Mesendoderm (in vitro differentiated cells): ENCODE data around the gene TEK.
"Not testable (repeated sequence)": the region's sequence is repeated elsewhere in the genome, so short reads cannot be mapped to it uniquely, and the experiment has no call there.

ENCODE experiments used
- DNase-seq: peaks from one replicate; pipeline ENCODE4 v3.0.0; 2013
- H2AK5ac ChIP-seq: 2 replicates; pipeline ENCODE4 v1.6.1; 2013; ENCODE audit warnings: low read length, inconsistent platforms
- H2BK120ac ChIP-seq: 2 replicates; pipeline ENCODE4 v1.6.1; 2013; ENCODE audit warnings: low read depth, mild to moderate bottlenecking, low read length, moderate library complexity, mixed read lengths
- H2BK15ac ChIP-seq: replicated peaks from 2 replicates; pipeline ENCODE4 v1.6.1; 2013; ENCODE audit warnings: low read depth, mild to moderate bottlenecking, moderate library complexity
- H2BK5ac ChIP-seq: 2 replicates; pipeline ENCODE4 v1.6.1; 2013; ENCODE audit warnings: low read length, inconsistent platforms
- H3K18ac ChIP-seq: 2 replicates; pipeline ENCODE4 v1.6.1; 2013; ENCODE audit warnings: mild to moderate bottlenecking, low read length, mixed read lengths
- H3K23ac ChIP-seq: one replicate; pipeline ENCODE4 v1.6.1; 2013; ENCODE audit warnings: low read length
- H3K27ac ChIP-seq: 2 replicates; pipeline ENCODE4 v1.5.1; 2013; ENCODE audit warnings: low read depth, mild to moderate bottlenecking, inconsistent platforms, low read length, moderate library complexity
- H3K27me3 ChIP-seq: 2 replicates; pipeline ENCODE4 v1.6.1; 2013; ENCODE audit warnings: low read length, control low read depth, mild to moderate bottlenecking, inconsistent platforms; ENCODE audit not compliant: insufficient read depth, poor library complexity
- H3K36me3 ChIP-seq: 2 replicates; pipeline ENCODE4 v1.6.1; 2013; ENCODE audit warnings: low read length, inconsistent platforms; ENCODE audit not compliant: control insufficient read depth, insufficient read depth
- H3K4ac ChIP-seq: one replicate; pipeline ENCODE4 v1.6.1; 2013; ENCODE audit warnings: low read depth, mild to moderate bottlenecking, low read length, moderate library complexity
- H3K4me1 ChIP-seq: 2 replicates; pipeline ENCODE4 v1.6.1; 2013; ENCODE audit warnings: low read depth, low read length, inconsistent platforms; ENCODE audit not compliant: control insufficient read depth
- H3K4me2 ChIP-seq: 2 replicates; pipeline ENCODE4 v1.6.1; 2013; ENCODE audit warnings: low read length
- H3K4me3 ChIP-seq: 2 replicates; pipeline ENCODE4 v1.5.1; 2013; ENCODE audit warnings: mild to moderate bottlenecking, low read length
- H3K56ac ChIP-seq: one replicate; pipeline ENCODE4 v1.6.1; 2013; ENCODE audit warnings: low read length
- H3K79me1 ChIP-seq: 2 replicates; pipeline ENCODE4 v1.6.1; 2013; ENCODE audit warnings: low read length, inconsistent platforms
- H3K79me2 ChIP-seq: 2 replicates; pipeline ENCODE4 v1.6.1; 2013; ENCODE audit warnings: mild to moderate bottlenecking, low read length; ENCODE audit not compliant: control insufficient read depth, insufficient read depth
- H3K9ac ChIP-seq: 2 replicates; pipeline ENCODE4 v1.6.1; 2013; ENCODE audit warnings: low read length, inconsistent platforms
- H4K5ac ChIP-seq: one replicate; pipeline ENCODE4 v1.6.1; 2013; ENCODE audit warnings: low read length
- H4K8ac ChIP-seq: one replicate; pipeline ENCODE4 v1.6.1; 2013; ENCODE audit warnings: low read depth, mild to moderate bottlenecking, control low read depth, low read length, moderate library complexity
- WGBS: extraction: QIAGEN DNeasy Blood & Tissue Kit; methylation state at CpG from one replicate; pipeline ENCODE4 v1.1.7; 2013; ENCODE audit warnings: low lambda C conversion rate, missing lambda C conversion rate; ENCODE audit not compliant: insufficient coverage; ENCODE audit errors: extremely low coverage; 5-methylcytosine and 5-hydroxymethylcytosine counted together

TEK gene

GRCh38 chr9:27209034-27209433 is 100.0 kb downstream of the TEK start:
- no peaks in the 10 kb centered on the region for H3K27me3 ChIP-seq
- no peak overlapping the region for H3K27ac ChIP-seq
- H3K36me3 ChIP-seq: peaks cover 1% of the 10 kb centered on the region
- H3K79me1 ChIP-seq: no peaks in the 10 kb centered on the region
- no peak overlapping the region for H2BK5ac ChIP-seq
- WGBS: no CpG with 5 or more reads among the region's 3 CpGs
- no peak overlapping the region for H2BK120ac ChIP-seq
- H3K4me1 ChIP-seq: no peaks in the 10 kb centered on the region
- H4K5ac ChIP-seq: no peak overlapping the region
- no peak overlapping the region for H4K8ac ChIP-seq
- H3K56ac ChIP-seq: no peak overlapping the region
- no peak overlapping the region for H3K4ac ChIP-seq
- H3K9ac ChIP-seq: no peak overlapping the region
- H3K18ac ChIP-seq: no peak overlapping the region
- no peak overlapping the region for H2AK5ac ChIP-seq
- no peak overlapping the region for H3K4me3 ChIP-seq
- no peaks in the 10 kb centered on the region for H3K79me2 ChIP-seq
- no peak for DNase-seq
- H2BK15ac ChIP-seq: no peak overlapping the region
- H3K4me2 ChIP-seq: no peak overlapping the region
- no peak overlapping the region for H3K23ac ChIP-seq

GRCh38 chr9:27210588-27210987 is 101.6 kb downstream of the TEK start:
- H4K8ac ChIP-seq: no peak overlapping the region
- no peaks in the 10 kb centered on the region for H3K79me1 ChIP-seq
- H4K5ac ChIP-seq: no peak overlapping the region
- no peak overlapping the region for H2BK5ac ChIP-seq
- H3K4me3 ChIP-seq: no peak overlapping the region
- no peaks in the 10 kb centered on the region for H3K27me3 ChIP-seq
- no peak overlapping the region for H2BK120ac ChIP-seq
- no peak overlapping the region for H2AK5ac ChIP-seq
- no peak overlapping the region for H3K23ac ChIP-seq
- H3K4me2 ChIP-seq: no peak overlapping the region
- H3K27ac ChIP-seq: no peak overlapping the region
- peaks cover 3% of the 10 kb centered on the region for H3K36me3 ChIP-seq
- no peak overlapping the region for H3K56ac ChIP-seq
- H3K9ac ChIP-seq: no peak overlapping the region
- H3K18ac ChIP-seq: no peak overlapping the region
- no peak overlapping the region for H2BK15ac ChIP-seq
- H3K4ac ChIP-seq: no peak overlapping the region
- H3K4me1 ChIP-seq: no peaks in the 10 kb centered on the region
- no CpG with 5 or more reads among the region's 7 CpGs for WGBS
- H3K79me2 ChIP-seq: no peaks in the 10 kb centered on the region
- DNase-seq: no peak

- no peak overlapping the region for H2BK15ac ChIP-seq
- H3K79me1 ChIP-seq: no peaks in the 10 kb centered on the region
- no peak overlapping the region for H3K4ac ChIP-seq
- H3K18ac ChIP-seq: no peak overlapping the region
- H3K27me3 ChIP-seq: no peaks in the 10 kb centered on the region
- H3K9ac ChIP-seq: no peak overlapping the region
- H3K56ac ChIP-seq: no peak overlapping the region
- no peak overlapping the region for H2AK5ac ChIP-seq
- peaks cover 3% of the 10 kb centered on the region for H3K36me3 ChIP-seq
- no peak overlapping the region for H4K5ac ChIP-seq
- no peak overlapping the region for H3K23ac ChIP-seq
- H3K4me2 ChIP-seq: no peak overlapping the region
- no peak overlapping the region for H2BK120ac ChIP-seq
- H3K4me3 ChIP-seq: no peak overlapping the region
- H3K79me2 ChIP-seq: no peaks in the 10 kb centered on the region
- no peaks in the 10 kb centered on the region for H3K4me1 ChIP-seq
- no peak overlapping the region for H4K8ac ChIP-seq
- no peak for DNase-seq
- no peak overlapping the region for H2BK5ac ChIP-seq
- WGBS: no CpG with 5 or more reads among the region's 4 CpGs
- no peak overlapping the region for H3K27ac ChIP-seq
Measured at GRCh38 chr9:27212191-27212590, 103.2 kb downstream of the TEK start.

GRCh38 chr9:27212621-27213020 is 103.6 kb downstream of the TEK start:
- Histone ChIP-seq H3K27me3 (no peaks in the 10 kb centered on the region), H3K79me2 (no peaks in the 10 kb centered on the region), H2AK5ac (no peak overlapping the region), H3K23ac (no peak overlapping the region), H3K18ac (no peak overlapping the region), H4K5ac (no peak overlapping the region), H3K9ac (no peak overlapping the region), H3K4me1 (no peaks in the 10 kb centered on the region), H3K4me3 (no peak overlapping the region), H3K79me1 (no peaks in the 10 kb centered on the region), H4K8ac (no peak overlapping the region), H3K36me3 (peaks cover 3% of the 10 kb centered on the region), H3K4me2 (no peak overlapping the region), H2BK120ac (no peak overlapping the region), H3K56ac (no peak overlapping the region), H2BK5ac (no peak overlapping the region), H3K4ac (no peak overlapping the region), H2BK15ac (no peak overlapping the region), H3K27ac (no peak overlapping the region)
- no CpG with 5 or more reads among the region's 14 CpGs for WGBS
- no peak for DNase-seq

- H2BK120ac ChIP-seq: no peak overlapping the region
- WGBS: no CpG with 5 or more reads among the region's 4 CpGs
Measured at GRCh38 chr9:27227192-27227591, 118.2 kb downstream of the TEK start.

GRCh38 chr9:27239648-27240047 is 130.6 kb downstream of the TEK start:
- not testable (repeated sequence) for H3K4ac ChIP-seq, H3K79me1 ChIP-seq
- no CpG with 5 or more reads among the region's 12 CpGs for WGBS

More at GRCh38 chr9:27227192-27227591, 118.2 kb downstream of the TEK start:
- Histone ChIP-seq H4K8ac (no peak overlapping the region), H3K9ac (no peak overlapping the region), H3K23ac (no peak overlapping the region), H3K27me3 (no peaks in the 10 kb centered on the region), H3K4me2 (no peak overlapping the region), H3K79me1 (no peaks in the 10 kb centered on the region), H2BK15ac (no peak overlapping the region), H3K56ac (no peak overlapping the region), H2BK5ac (no peak overlapping the region), H3K36me3 (no peaks in the 10 kb centered on the region), H3K4me1 (no peaks in the 10 kb centered on the region), H3K18ac (no peak overlapping the region), H3K27ac (no peak overlapping the region), H3K4me3 (no peak overlapping the region), H3K79me2 (no peaks in the 10 kb centered on the region), H2AK5ac (no peak overlapping the region), H4K5ac (no peak overlapping the region), H3K4ac (no peak overlapping the region)
- no peak for DNase-seq

More at GRCh38 chr9:27239648-27240047, 130.6 kb downstream of the TEK start:
- not testable (repeated sequence) for H2BK15ac ChIP-seq, H3K79me2 ChIP-seq, H3K9ac ChIP-seq, H2AK5ac ChIP-seq, H3K36me3 ChIP-seq, H3K27me3 ChIP-seq, H3K23ac ChIP-seq, H4K5ac ChIP-seq, H3K27ac ChIP-seq, DNase-seq, H3K18ac ChIP-seq, H3K56ac ChIP-seq, H3K4me1 ChIP-seq, H4K8ac ChIP-seq, H3K4me3 ChIP-seq, H2BK5ac ChIP-seq, H3K4me2 ChIP-seq, H2BK120ac ChIP-seq
